HL-60 (cell line): ENCODE data around the gene AIFM1.

Experiments
- DNase-seq, 2 experiments: peaks; one replicate each; pipeline ENCODE4 v3.0.0-alpha.2; 2010 to 2020; ENCODE audit warnings: low read depth in 1 of 2, low spot score in 1 of 2
- H3K27ac ChIP-seq: fragments of 250-450 bp; sonication (Bioruptor Pico); replicated peaks from 2 replicates; pipeline ENCODE4 v1.5.1; 2020; ENCODE audit warnings: mild to moderate bottlenecking, moderate library complexity
- H3K27me3 ChIP-seq: fragments of 250-450 bp; sonication (Bioruptor Pico); 2 replicates; pipeline ENCODE4 v1.5.1; 2021; ENCODE audit warnings: mild to moderate bottlenecking, moderate library complexity; ENCODE audit not compliant: insufficient read depth, poor library complexity, severe bottlenecking
- H3K4me3 ChIP-seq: replicated peaks from 2 replicates; pipeline ENCODE4 v1.5.1; 2011; ENCODE audit warnings: mild to moderate bottlenecking, control low read depth, low read length; ENCODE audit not compliant: insufficient read depth
- GABPA ChIP-seq: IDR thresholded peaks from 2 replicates; pipeline ENCODE4 v1.6.1; 2012; ENCODE audit warnings: low read depth
- POLR2AphosphoS5 ChIP-seq: IDR thresholded peaks from 2 replicates; pipeline ENCODE4 v1.6.1; 2012; ENCODE audit warnings: low read depth
- SPI1 ChIP-seq: IDR thresholded peaks from 2 replicates; pipeline ENCODE4 v1.6.1; 2012; ENCODE audit warnings: low read depth, mild to moderate bottlenecking, borderline replicate concordance
- TF ChIP-seq, protein P1 (sequence below): IDR thresholded peaks from one replicate; pipeline ENCODE4 v1.5.1; 2011; ENCODE audit warnings: low read length, control low read depth, inconsistent platforms; ENCODE audit not compliant: insufficient read depth
- TF ChIP-seq, protein P2 (sequence below): IDR thresholded peaks from 2 replicates; pipeline ENCODE4 v1.6.1; 2012; ENCODE audit warnings: low read depth; ENCODE audit not compliant: insufficient replicate concordance

AIFM1 gene

DNA sequence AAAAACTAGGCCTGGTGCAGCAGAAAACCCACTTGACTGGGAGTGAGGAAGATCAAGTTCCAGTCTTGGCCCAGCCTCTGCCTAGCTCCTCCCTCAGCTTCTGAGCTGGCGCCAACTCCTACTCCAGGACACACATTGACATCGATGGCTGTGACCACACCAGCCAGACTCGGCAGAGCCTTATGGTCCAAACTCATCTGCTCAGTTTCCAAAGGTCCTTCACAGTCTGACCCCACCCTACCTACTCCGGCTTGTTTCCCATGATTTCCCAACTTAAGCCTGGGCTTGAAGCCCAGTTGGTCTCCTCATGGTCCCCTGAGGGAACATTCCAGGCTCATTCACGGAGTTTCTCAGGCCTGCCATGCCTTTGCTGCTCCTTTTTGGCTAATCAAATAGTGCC, 65.5 kb downstream of the AIFM1 start:
- H3K27ac ChIP-seq = no peak overlapping the region
- TF ChIP-seq, protein P1, sequence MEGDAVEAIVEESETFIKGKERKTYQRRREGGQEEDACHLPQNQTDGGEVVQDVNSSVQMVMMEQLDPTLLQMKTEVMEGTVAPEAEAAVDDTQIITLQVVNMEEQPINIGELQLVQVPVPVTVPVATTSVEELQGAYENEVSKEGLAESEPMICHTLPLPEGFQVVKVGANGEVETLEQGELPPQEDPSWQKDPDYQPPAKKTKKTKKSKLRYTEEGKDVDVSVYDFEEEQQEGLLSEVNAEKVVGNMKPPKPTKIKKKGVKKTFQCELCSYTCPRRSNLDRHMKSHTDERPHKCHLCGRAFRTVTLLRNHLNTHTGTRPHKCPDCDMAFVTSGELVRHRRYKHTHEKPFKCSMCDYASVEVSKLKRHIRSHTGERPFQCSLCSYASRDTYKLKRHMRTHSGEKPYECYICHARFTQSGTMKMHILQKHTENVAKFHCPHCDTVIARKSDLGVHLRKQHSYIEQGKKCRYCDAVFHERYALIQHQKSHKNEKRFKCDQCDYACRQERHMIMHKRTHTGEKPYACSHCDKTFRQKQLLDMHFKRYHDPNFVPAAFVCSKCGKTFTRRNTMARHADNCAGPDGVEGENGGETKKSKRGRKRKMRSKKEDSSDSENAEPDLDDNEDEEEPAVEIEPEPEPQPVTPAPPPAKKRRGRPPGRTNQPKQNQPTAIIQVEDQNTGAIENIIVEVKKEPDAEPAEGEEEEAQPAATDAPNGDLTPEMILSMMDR = no peak
- TF ChIP-seq SPI1 (no peak), GABPA (no peak), POLR2AphosphoS5 (no peak)
- TF ChIP-seq, protein P2, sequence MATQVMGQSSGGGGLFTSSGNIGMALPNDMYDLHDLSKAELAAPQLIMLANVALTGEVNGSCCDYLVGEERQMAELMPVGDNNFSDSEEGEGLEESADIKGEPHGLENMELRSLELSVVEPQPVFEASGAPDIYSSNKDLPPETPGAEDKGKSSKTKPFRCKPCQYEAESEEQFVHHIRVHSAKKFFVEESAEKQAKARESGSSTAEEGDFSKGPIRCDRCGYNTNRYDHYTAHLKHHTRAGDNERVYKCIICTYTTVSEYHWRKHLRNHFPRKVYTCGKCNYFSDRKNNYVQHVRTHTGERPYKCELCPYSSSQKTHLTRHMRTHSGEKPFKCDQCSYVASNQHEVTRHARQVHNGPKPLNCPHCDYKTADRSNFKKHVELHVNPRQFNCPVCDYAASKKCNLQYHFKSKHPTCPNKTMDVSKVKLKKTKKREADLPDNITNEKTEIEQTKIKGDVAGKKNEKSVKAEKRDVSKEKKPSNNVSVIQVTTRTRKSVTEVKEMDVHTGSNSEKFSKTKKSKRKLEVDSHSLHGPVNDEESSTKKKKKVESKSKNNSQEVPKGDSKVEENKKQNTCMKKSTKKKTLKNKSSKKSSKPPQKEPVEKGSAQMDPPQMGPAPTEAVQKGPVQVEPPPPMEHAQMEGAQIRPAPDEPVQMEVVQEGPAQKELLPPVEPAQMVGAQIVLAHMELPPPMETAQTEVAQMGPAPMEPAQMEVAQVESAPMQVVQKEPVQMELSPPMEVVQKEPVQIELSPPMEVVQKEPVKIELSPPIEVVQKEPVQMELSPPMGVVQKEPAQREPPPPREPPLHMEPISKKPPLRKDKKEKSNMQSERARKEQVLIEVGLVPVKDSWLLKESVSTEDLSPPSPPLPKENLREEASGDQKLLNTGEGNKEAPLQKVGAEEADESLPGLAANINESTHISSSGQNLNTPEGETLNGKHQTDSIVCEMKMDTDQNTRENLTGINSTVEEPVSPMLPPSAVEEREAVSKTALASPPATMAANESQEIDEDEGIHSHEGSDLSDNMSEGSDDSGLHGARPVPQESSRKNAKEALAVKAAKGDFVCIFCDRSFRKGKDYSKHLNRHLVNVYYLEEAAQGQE = no peak
- H3K4me3 ChIP-seq = no peak overlapping the region
- H3K27me3 ChIP-seq = no peaks in the 10 kb centered on the region
- no peak for DNase-seq

DNA sequence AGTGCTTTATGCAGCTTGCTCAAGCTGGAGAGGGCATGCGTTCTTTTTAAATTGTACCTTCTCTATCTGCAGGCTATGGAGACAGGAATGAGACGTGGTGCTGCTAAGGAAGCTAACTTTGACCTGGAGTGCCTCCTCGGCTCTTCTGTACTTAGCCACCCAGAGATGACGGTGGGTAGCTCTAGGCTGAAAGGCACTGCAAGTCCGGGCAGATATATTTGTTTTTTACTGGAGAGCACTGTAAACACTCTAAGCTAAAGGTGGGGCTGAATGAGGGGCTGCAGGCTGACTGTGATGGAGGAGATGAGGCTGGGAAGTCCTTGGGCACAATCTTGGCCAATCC, 67.5 kb downstream of the AIFM1 start:
- TF ChIP-seq GABPA (no peak), SPI1 (no peak)
- TF ChIP-seq, protein P1 = no peak
- DNase-seq = no peak
- Histone ChIP-seq H3K27me3 (no peaks in the 10 kb centered on the region), H3K27ac (0 out of 2 replicates have a peak overlapping the region, but pooled peaks have one; percentile 1), H3K4me3 (no peak overlapping the region)

DNA sequence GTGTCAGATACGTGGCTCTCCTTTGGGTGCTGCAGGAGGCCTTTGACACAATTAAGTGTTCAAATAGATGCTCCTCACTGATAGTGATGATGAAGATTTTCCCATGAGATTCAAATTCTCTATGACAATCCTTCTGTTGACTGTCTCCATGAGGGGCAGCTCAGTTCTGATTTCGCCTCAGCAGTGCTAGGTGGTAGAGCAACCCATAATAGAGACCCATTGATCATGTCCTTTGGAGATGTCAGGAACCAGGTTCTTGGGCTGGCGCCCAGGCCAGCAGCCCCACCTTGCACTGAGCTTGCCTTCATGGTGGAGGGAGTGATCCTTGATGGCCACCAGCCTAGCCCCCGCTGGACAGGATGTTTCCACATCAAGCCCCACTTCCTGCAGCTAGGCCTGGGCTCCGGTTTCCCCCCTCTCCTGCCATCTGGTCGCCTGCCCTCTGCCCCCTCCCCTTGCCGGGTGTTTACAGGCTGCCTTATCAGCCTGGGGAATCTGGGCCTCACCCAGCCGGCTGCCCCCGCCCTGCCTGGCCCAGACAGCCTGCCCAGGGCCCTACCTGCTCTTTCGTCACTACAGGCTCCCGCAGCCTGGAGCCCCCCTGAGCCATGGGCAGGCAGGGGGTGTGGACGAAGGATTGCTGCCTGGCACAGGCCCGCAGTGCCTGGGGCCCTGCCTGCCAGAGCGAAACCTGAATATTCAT, 68.0 kb downstream of the AIFM1 start:
- TF ChIP-seq, protein P1 = no peak
- TF ChIP-seq POLR2AphosphoS5 = peak; percentile 41; the same call in 1 of the 2 replicates
- DNase-seq = no peak
- 0 out of 2 replicates have a peak overlapping the region, but pooled peaks have one; percentile 1 for H3K27ac ChIP-seq
- no peak overlapping the region for H3K4me3 ChIP-seq
- H3K27me3 ChIP-seq = no peaks in the 10 kb centered on the region

DNA sequence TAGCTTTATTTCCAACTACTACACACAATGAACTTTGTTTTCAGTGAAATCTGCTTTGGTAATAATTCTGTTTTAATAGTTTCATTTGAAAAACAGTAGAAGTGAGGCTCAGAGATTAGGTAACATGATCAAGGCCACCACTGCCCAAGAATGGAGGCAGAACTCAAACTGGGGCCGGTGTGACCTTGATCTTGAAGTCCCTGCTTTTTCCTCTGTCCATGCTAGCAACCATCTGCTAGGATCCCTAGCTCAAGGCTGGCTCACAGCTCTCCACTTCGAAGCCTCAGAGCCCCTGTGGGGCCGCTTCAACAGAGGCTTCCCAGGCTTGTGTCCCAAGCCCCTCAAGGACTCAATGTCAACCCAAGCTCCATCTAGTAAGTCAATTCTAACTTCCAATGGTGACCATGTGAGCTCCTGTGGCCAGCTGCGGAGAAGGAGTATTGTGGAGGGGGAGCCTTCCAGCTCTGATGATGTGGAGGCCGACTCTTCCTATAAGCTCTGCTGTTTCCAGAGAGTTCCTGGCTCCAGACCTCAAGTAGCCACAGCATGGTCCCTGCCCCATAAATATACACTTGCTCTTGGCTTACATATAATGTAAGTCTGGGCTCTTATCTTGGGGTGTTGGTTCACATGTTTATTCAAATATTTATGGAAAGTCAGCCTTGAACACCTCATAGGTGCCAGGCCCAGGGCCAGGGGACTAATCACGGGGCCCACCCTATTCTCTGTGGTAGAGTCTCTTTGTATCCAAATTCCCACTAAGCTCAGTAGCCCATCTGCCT, 70.2 kb downstream of the AIFM1 start:
- Histone ChIP-seq H3K27ac (no peak overlapping the region), H3K4me3 (no peak overlapping the region), H3K27me3 (no peaks in the 10 kb centered on the region)
- no peak for TF ChIP-seq GABPA
- no peak for DNase-seq

DNA sequence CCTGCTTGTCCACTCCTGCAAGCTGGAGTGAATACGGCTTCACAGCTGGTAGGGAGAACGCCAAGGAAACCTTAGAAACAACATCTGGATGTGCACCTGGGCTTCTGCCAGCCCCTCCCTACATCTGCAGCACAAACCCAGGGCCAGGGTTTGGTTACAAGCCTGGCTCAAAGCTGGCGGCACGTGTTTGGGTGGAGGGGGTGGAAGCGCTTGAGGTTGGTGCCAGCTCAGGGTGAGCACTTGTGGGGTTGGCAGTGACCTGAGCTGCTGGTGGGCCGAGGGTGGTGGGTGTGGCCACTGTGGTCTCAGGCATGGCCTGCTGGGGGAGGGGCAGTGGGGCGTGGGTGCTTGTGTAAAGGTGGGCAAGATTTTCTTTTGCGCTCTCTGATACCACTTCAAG, 70.9 kb downstream of the AIFM1 start:
- H3K4me3 ChIP-seq = no peak overlapping the region
- H3K27ac ChIP-seq = no peak overlapping the region
- DNase-seq = no peak
- no peaks in the 10 kb centered on the region for H3K27me3 ChIP-seq
- no peak for TF ChIP-seq POLR2AphosphoS5
- TF ChIP-seq, protein P1 = no peak
- TF ChIP-seq, protein P2 = no peak
- no peak for TF ChIP-seq GABPA
- no peak for TF ChIP-seq SPI1
